GM18520 (cell line): ENCODE measurements around the gene OCSTAMP.

ENCODE experiments used
- ATAC-seq: cut with Tn5 transposase; IDR thresholded peaks from one replicate; pipeline ENCODE4 v1.9.1; 2021; ENCODE audit not compliant: unreplicated experiment

The OCSTAMP gene

GRCh38 chr20:46573788-46574584, 23.5 kb upstream of the OCSTAMP start:
- no peak for ATAC-seq

- ATAC-seq, result no peak
Measured at GRCh38 chr20:46573234-46573633, 22.8 kb upstream of the OCSTAMP start.

- no peak for ATAC-seq
Measured at GRCh38 chr20:46572790-46573189, 22.3 kb upstream of the OCSTAMP start.

GRCh38 chr20:46572153-46572552, 21.7 kb upstream of the OCSTAMP start:
- ATAC-seq, result no peak

GRCh38 chr20:46571418-46571817, 21.0 kb upstream of the OCSTAMP start:
- ATAC-seq, result no peak

GRCh38 chr20:46570956-46571355, 20.5 kb upstream of the OCSTAMP start:
- no peak for ATAC-seq

GRCh38 chr20:46569961-46570360, 19.5 kb upstream of the OCSTAMP start:
- no peak for ATAC-seq

GRCh38 chr20:46568570-46569129, 18.2 kb upstream of the OCSTAMP start:
- no peak for ATAC-seq

GRCh38 chr20:46566125-46566524, 15.7 kb upstream of the OCSTAMP start:
- no peak for ATAC-seq

GRCh38 chr20:46564241-46564957, 13.9 kb upstream of the OCSTAMP start:
- no peak for ATAC-seq

GRCh38 chr20:46563860-46564221, 13.4 kb upstream of the OCSTAMP start:
- no peak for ATAC-seq

GRCh38 chr20:46563170-46563859, 12.9 kb upstream of the OCSTAMP start:
- ATAC-seq, result no peak

- ATAC-seq, result no peak
Measured at GRCh38 chr20:46562373-46563169, 12.1 kb upstream of the OCSTAMP start.

- no peak for ATAC-seq
Measured at GRCh38 chr20:46562009-46562372, 11.5 kb upstream of the OCSTAMP start.

GRCh38 chr20:46559685-46560440, 9.4 kb upstream of the OCSTAMP start:
- no peak for ATAC-seq

GRCh38 chr20:46559001-46559400, 8.5 kb upstream of the OCSTAMP start:
- no peak for ATAC-seq

- ATAC-seq, result no peak
Measured at GRCh38 chr20:46558511-46558959, 8.1 kb upstream of the OCSTAMP start.

- ATAC-seq, result no peak
Measured at GRCh38 chr20:46557231-46557956, 6.9 kb upstream of the OCSTAMP start.

- no peak for ATAC-seq
Measured at GRCh38 chr20:46555370-46555956, 5.0 kb upstream of the OCSTAMP start.
